Transverse colon (tissue), 4 donors: Measurements from ENCODE around the gene RTP3. TPM values are rescaled to one million over a fixed set of nuclear protein-coding genes. Genes with fewer than 3 reads are reported as not detected.

ENCODE experiments used
- DNase-seq: peaks from one replicate; pipeline ENCODE4 v3.0.0-alpha.2; 2019
- H3K27ac ChIP-seq, 4 donors: fragments of 200-600 bp; sonication (generic); 2 replicates each; pipeline ENCODE4 v1.5.1; 2016 to 2018; ENCODE audit warnings: inconsistent platforms in 4 of 4
- H3K27me3 ChIP-seq: fragments of 200-600 bp; sonication (generic); 2 replicates; pipeline ENCODE4 v1.5.1; 2017; ENCODE audit warnings: inconsistent platforms
- H3K36me3 ChIP-seq, 4 donors: fragments of 200-600 bp; sonication (generic); 2 replicates each; pipeline ENCODE4 v1.5.1; 2017 to 2019; ENCODE audit warnings: inconsistent platforms in 4 of 4
- H3K4me1 ChIP-seq, 4 donors: fragments of 200-600 bp; sonication (generic); 2 replicates each; pipeline ENCODE4 v1.5.1; 2017 to 2020; ENCODE audit warnings: inconsistent platforms in 4 of 4
- H3K4me3 ChIP-seq, 4 donors: fragments of 200-600 bp; sonication (generic); 1 replicate in 1 of 4; 2 replicates in 3 of 4; pipeline versions ENCODE4 v1.5.1 to v1.6.1; 2017 to 2019; ENCODE audit warnings: inconsistent platforms in 4 of 4
- H3K9me3 ChIP-seq, 2 donors: fragments of 200-600 bp; sonication (generic); 2 replicates each; pipeline ENCODE4 v1.5.1; 2017 to 2019; ENCODE audit warnings: inconsistent platforms in 2 of 2
- EP300 ChIP-seq: sonication (generic); formaldehyde crosslinking; IDR thresholded peaks from one replicate; pipeline ENCODE4 v1.6.1; 2017; ENCODE audit warnings: antibody characterized with exemption, low read depth
- POLR2A ChIP-seq: fragments of 450-650 bp; IDR thresholded peaks from one replicate; pipeline ENCODE4 v1.6.1; 2016; ENCODE audit warnings: antibody characterized with exemption, mild to moderate bottlenecking, moderate library complexity
- POLR2AphosphoS5 ChIP-seq, 3 donors: sonication (generic); formaldehyde crosslinking; IDR thresholded peaks; one replicate each; pipeline ENCODE4 v1.6.1; 2016; ENCODE audit warnings: antibody characterized with exemption in 3 of 3
- WGBS, 2 donors: methylation state at CpG; one replicate each; pipeline ENCODE4 v1.1.5; 2018; ENCODE audit warnings: low coverage in 1 of 2; 5-methylcytosine and 5-hydroxymethylcytosine counted together
- in situ Hi-C, 4 donors: fragments of 200-750 bp; cut with MboI; loops; one replicate each; pipeline versions ENCODE4 v1.15.0 to v1.15.1; 2017; ENCODE audit warnings: low sequenced_read_pairs in 3 of 4, low pct_ligation_motif_present in 1 of 4, low pct_unique_long_range_greater_than_20kb in 1 of 4
- intact Hi-C: fragments of 100-400 bp; cut with DNase I; formaldehyde crosslinking; loops from one replicate; pipeline ENCODE4 v1.15.1; 2023; ENCODE audit warnings: low total_unique reads
- total RNA-seq, 4 donors: library from RNA; depleted of rRNA; stranded (reverse); fragments of >200 nt; gene quantifications; one replicate each; pipeline ENCODE4 v1.1.0, GENCODE V29; 2016
- TF ChIP-seq, protein P1 (sequence below), 5 experiments: fragments of 200-600 bp in 3 of 5; fragments of 450-650 bp in 2 of 5; sonication (generic) in 3 of 5; IDR thresholded peaks; 1 replicate in 2 of 5; 2 replicates in 3 of 5; pipeline ENCODE4 v1.5.1; 2016 to 2017; ENCODE audit warnings: antibody characterized with exemption in 5 of 5, inconsistent platforms in 3 of 5, mild to moderate bottlenecking in 2 of 5, moderate library complexity in 1 of 5

The RTP3 gene
- total RNA-seq, 4 donors from 2014 or later = not detected

DNA sequence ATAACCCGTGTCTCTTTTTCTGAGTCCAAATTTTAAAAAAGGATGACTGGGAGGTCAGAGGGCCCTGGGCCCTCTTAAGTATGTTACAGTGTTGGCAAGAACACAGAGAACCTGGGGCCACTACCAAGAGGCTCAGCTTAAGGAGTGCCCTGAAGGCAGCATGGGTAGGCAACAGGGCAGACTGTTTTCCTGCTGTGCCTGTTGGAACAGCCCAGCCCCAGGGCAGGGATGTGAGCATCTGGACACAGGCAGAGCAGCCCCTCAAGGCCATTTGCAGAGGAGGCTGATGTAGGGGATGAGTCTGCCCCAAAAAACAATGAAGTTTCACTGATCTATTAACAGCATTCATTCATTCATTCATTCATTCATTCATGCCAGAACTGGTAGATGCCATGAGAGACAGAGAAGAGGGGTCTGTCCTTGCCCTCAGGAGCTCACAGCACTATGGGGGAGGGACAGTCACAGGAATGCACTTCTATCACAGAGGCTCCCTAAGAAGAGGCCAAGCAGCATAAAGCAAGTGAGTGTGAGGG is 30.8 kb upstream of the RTP3 start:
- Histone ChIP-seq H3K9me3 (no peaks in the 10 kb centered on the region), H3K36me3 (no peaks in the 10 kb centered on the region), H3K4me3 (no peak overlapping the region), H3K27me3 (peaks cover 30% of the 10 kb centered on the region), H3K27ac (no peak overlapping the region), H3K4me1 (peaks cover 0 to 2% (median 0%) of the 10 kb centered on the region in 4 donors)
- TF ChIP-seq POLR2AphosphoS5 (IDR thresholded peaks at IDR 0.05) (no peak), EP300 (no peak), POLR2A (no peak)
- TF ChIP-seq, protein P1, sequence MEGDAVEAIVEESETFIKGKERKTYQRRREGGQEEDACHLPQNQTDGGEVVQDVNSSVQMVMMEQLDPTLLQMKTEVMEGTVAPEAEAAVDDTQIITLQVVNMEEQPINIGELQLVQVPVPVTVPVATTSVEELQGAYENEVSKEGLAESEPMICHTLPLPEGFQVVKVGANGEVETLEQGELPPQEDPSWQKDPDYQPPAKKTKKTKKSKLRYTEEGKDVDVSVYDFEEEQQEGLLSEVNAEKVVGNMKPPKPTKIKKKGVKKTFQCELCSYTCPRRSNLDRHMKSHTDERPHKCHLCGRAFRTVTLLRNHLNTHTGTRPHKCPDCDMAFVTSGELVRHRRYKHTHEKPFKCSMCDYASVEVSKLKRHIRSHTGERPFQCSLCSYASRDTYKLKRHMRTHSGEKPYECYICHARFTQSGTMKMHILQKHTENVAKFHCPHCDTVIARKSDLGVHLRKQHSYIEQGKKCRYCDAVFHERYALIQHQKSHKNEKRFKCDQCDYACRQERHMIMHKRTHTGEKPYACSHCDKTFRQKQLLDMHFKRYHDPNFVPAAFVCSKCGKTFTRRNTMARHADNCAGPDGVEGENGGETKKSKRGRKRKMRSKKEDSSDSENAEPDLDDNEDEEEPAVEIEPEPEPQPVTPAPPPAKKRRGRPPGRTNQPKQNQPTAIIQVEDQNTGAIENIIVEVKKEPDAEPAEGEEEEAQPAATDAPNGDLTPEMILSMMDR (IDR thresholded peaks at IDR 0.05) = no peak
- intact Hi-C loops (no loop called here), in situ Hi-C loops (no loop called here)
- DNase-seq = no peak
- 70 to 84% methylated on average over 1 of the region's 1 CpG for WGBS, 2 donors

DNA sequence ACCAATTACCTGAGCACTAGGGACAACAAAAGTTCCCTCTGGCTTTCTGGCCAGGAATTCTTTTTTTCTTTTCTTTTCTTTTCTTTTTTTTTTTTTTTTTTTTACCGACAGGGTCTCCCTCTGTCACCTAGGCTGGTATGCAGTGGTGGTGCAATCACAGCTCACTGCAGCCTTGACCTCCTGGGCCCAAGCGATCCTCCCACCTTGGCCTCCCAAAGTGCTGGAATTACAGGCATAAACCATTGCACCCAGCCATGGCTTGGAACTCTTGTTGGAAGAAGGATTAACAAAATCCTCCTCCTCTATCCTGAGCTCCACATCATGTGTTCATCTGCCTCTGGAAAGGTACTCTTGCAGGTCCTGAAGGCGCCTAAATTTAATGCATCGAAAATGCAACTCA is 30.2 kb upstream of the RTP3 start:
- intact Hi-C loops = no loop called here
- WGBS, 2 donors = 94 to 95% methylated on average over 2 to 4 of the region's 4 CpGs
- no peaks in the 10 kb centered on the region for H3K9me3 ChIP-seq
- TF ChIP-seq EP300 (no peak), POLR2A (no peak), POLR2AphosphoS5 (IDR thresholded peaks at IDR 0.05) (no peak)
- TF ChIP-seq, protein P1 (IDR thresholded peaks at IDR 0.05) = no peak
- H3K4me3 ChIP-seq = no peak overlapping the region
- no peak overlapping the region for H3K27ac ChIP-seq
- in situ Hi-C loops = no loop called here
- no peak for DNase-seq
- H3K27me3 ChIP-seq = peaks cover 26% of the 10 kb centered on the region
- H3K4me1 ChIP-seq = peaks cover 0 to 2% (median 0%) of the 10 kb centered on the region in 4 donors
- H3K36me3 ChIP-seq = no peaks in the 10 kb centered on the region

DNA sequence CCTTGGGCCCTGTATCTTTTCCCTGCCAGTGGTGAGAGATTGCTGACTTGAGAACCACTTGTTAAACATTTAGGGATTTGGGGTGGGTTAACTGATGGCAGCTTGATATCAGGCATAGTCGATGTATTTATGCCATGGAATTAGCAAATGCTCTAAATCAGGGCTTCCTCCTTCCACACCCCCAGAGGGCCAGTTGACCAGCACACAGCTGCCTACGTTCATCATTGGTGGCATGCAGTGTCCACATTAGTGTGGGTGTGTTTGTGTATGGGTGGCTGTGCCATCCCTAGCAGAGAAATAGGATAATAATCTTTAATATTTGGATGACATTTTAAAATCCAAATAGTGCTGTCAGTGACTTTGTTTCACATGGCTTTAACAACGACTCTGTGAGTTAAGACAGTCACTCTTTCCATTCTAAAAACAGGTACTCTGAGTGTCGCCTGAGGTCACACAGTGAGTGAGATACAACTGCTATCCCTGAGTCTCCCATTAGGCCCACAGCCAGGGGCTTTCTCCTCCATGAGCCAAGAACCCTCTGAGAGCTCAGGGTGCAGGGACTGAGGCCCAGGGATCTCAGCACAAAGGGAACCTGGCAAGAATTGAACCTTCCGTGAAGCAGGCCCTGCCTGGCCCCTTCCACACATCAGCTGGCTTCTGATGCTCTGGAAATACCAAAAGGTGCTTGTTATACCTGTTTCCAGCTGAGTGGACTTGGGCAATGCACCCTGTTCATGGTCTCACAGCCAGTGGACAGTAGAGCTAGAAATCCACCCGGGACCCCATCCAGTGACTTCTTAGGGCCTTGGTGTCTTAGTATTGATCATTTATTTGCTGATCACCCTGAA is 28.8 kb upstream of the RTP3 start:
- Histone ChIP-seq H3K27me3 (peaks cover 15% of the 10 kb centered on the region), H3K9me3 (no peaks in the 10 kb centered on the region), H3K36me3 (no peaks in the 10 kb centered on the region), H3K4me1 (peaks cover 0 to 2% (median 0%) of the 10 kb centered on the region in 4 donors), H3K4me3 (no peak overlapping the region), H3K27ac (no peak overlapping the region)
- intact Hi-C loops = no loop called here
- no peak for DNase-seq
- in situ Hi-C loops = no loop called here
- 79 to 85% methylated on average over 3 to 6 of the region's 6 CpGs for WGBS, 2 donors
- TF ChIP-seq, protein P1 (IDR thresholded peaks at IDR 0.05) = no peak
- no peak for TF ChIP-seq POLR2A
- no peak for TF ChIP-seq EP300
- no peak for TF ChIP-seq POLR2AphosphoS5 (IDR thresholded peaks at IDR 0.05)

DNA sequence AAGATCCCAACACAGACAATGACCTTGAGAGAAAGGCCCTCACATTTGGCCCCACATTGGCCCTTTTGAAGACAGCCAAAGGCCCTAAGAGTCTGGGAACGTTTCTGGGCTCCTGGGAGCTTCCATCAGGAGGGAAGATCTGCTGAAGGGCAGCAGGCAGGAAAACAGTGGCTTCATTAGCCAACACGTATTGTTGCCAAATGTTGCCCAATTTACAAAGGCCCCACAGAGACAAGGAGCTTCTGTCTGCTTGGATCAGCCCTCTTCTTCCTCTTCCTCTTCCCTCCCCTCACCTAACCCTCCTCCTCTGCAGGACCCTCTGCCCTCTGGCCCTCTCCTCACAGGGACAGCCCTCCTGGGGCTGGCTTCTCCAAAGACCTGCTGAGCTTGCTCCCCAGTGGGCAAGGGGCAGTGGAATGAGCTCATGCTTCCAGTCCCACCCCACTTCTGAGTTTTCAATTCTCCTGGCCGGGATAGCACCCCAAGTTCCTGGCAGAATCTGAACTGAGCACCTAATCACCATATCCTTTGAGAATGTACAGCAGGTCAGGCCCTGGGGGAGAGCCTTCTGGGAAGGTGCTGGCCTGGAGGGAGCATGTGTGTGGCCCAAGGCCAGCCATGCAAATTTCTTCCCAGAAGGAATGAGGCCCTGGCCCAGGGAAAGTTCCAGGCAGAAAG is 28.0 kb upstream of the RTP3 start:
- intact Hi-C loops = no loop called here
- H3K4me3 ChIP-seq = no peak overlapping the region
- no peaks in the 10 kb centered on the region for H3K36me3 ChIP-seq
- H3K4me1 ChIP-seq = no peaks in the 10 kb centered on the region
- no peak overlapping the region for H3K27ac ChIP-seq
- in situ Hi-C loops = no loop called here
- 60 to 79% methylated on average over 1 to 3 of the region's 3 CpGs for WGBS, 2 donors
- DNase-seq = no peak
- H3K27me3 ChIP-seq = peaks cover 7% of the 10 kb centered on the region
- TF ChIP-seq, protein P1 (IDR thresholded peaks at IDR 0.05) = no peak
- TF ChIP-seq POLR2A (no peak), POLR2AphosphoS5 (IDR thresholded peaks at IDR 0.05) (no peak), EP300 (no peak)
- no peaks in the 10 kb centered on the region for H3K9me3 ChIP-seq
